C4-2B (cell line): ENCODE measurements around the gene KCTD11.

Experiments
- H3K27ac ChIP-seq: fragments of 450-650 bp; 2 replicates; pipeline ENCODE4 v1.5.1; 2017
- CTCF ChIP-seq: fragments of 450-650 bp; conservative IDR thresholded peaks from 2 replicates; pipeline ENCODE4 v1.5.1; 2017; ENCODE audit warnings: mild to moderate bottlenecking
- ZFX ChIP-seq: fragments of 450-650 bp; IDR thresholded peaks from 2 replicates; pipeline ENCODE4 v1.6.1; 2017

KCTD11 gene

GRCh38 chr17:7317161-7317803, 34.7 kb upstream of the KCTD11 start:
- H3K27ac ChIP-seq, result no peak overlapping the region
- no peak for TF ChIP-seq ZFX
- TF ChIP-seq CTCF, result no peak

- no peak overlapping the region for H3K27ac ChIP-seq
- no peak for TF ChIP-seq CTCF
Measured at GRCh38 chr17:7318121-7318860, 33.7 kb upstream of the KCTD11 start.

GRCh38 chr17:7321466-7321865, 30.5 kb upstream of the KCTD11 start:
- H3K27ac ChIP-seq, result no peak overlapping the region
- no peak for TF ChIP-seq CTCF
- TF ChIP-seq ZFX, result no peak

- TF ChIP-seq CTCF, result no peak
- TF ChIP-seq ZFX, result no peak
- H3K27ac ChIP-seq, result no peak overlapping the region
Measured at GRCh38 chr17:7322520-7323194, 29.3 kb upstream of the KCTD11 start.

- no peak overlapping the region for H3K27ac ChIP-seq
Measured at GRCh38 chr17:7323731-7324437, 28.1 kb upstream of the KCTD11 start.

GRCh38 chr17:7324438-7324779, 27.6 kb upstream of the KCTD11 start:
- H3K27ac ChIP-seq, result no peak overlapping the region
- TF ChIP-seq CTCF (no peak; the same call in 1 of the 2 replicates), ZFX (no peak)

More at GRCh38 chr17:7323731-7324437, 28.1 kb upstream of the KCTD11 start:
- TF ChIP-seq CTCF, result peak; percentile 89
- no peak for TF ChIP-seq ZFX
